ENCODE results near the gene LAMA4. TPM values are rescaled to one million over a fixed set of nuclear protein-coding genes. Genes with fewer than 3 reads are reported as not detected.

The LAMA4 gene
- total RNA-seq, 1 experiment from 2014 or later: 1.1 TPM

DNA sequence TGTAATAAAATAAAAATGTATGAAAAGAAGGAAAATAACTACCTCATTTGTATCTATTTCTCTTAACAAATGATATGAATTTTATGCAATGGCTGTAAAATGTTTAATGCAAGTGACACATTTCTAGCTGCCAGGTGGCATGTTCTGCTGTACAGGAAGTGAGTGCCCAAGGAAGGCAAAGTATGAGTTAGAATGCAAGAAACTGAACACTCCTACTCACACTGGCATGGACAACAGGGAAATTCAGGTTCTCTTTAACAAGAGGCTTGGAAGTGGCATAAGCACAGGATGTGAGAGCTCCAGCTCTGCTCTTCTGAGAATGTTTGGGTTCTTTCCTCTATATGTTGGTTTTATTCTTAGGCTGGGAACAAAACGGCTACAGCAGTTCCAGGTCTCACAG is 20.4 kb upstream of the LAMA4 start:
- Mint-ChIP-seq H3K27ac (no peak overlapping the region), H3K27me3 (ENCODE audit: low read depth) (no peaks in the 10 kb centered on the region), H3K4me1 (no peaks in the 10 kb centered on the region), H3K9me3 (no peaks in the 10 kb centered on the region), H3K36me3 (ENCODE audit: insufficient read depth in 1 of 3, low read depth in 3 of 3) (no peaks in the 10 kb centered on the region), H3K4me3 (no peak overlapping the region)
- Histone ChIP-seq H3K4me1 (ENCODE audit: insufficient read depth, low read length) (no peaks in the 10 kb centered on the region), H3K56ac (ENCODE audit: insufficient read length, low read depth, low read length) (no peak overlapping the region), H3K14ac (ENCODE audit: insufficient read depth, low read length) (no peak overlapping the region), H2BK120ac (ENCODE audit: low read depth, low read length, poor library complexity, severe bottlenecking) (no peak overlapping the region), H2BK12ac (ENCODE audit: insufficient read length, low read depth, low read length) (no peak overlapping the region), H3K27ac (ENCODE audit: insufficient read length, low read depth, low read length) (no peak overlapping the region), H2BK15ac (ENCODE audit: low read depth, low read length) (no peak overlapping the region), H2AFZ (ENCODE audit: low read length) (no peak overlapping the region), H3K9ac (ENCODE audit: extremely low read depth, insufficient read length, low read length) (no peak overlapping the region), H2BK20ac (ENCODE audit: low read depth, low read length, poor library complexity, severe bottlenecking) (no peak overlapping the region), H3K23ac (ENCODE audit: insufficient read length, low read depth, low read length) (no peak overlapping the region), H3K9me3 (ENCODE audit: control insufficient read depth, low read depth, low read length) (no peaks in the 10 kb centered on the region), H4K91ac (ENCODE audit: insufficient read length, low read depth, low read length) (no peak overlapping the region), H3K79me2 (ENCODE audit: insufficient read depth, low read length) (no peaks in the 10 kb centered on the region), H2BK5ac (ENCODE audit: insufficient read length, low read length) (no peak overlapping the region), H3T11ph (ENCODE audit: low read length) (no peak overlapping the region), H3K27me3 (ENCODE audit: insufficient read depth, low read length) (no peaks in the 10 kb centered on the region), H4K5ac (ENCODE audit: insufficient read length, low read depth, low read length) (no peak overlapping the region), H3K23me2 (ENCODE audit: insufficient read length, low read depth, low read length, poor library complexity, severe bottlenecking) (no peaks in the 10 kb centered on the region), H3K18ac (ENCODE audit: insufficient read length, low read depth, low read length) (no peak overlapping the region), H4K8ac (replicated peaks; ENCODE audit: insufficient read length, low read depth, low read length) (no peak overlapping the region), H2AK5ac (ENCODE audit: insufficient read length, low read length) (no peak overlapping the region), H3K4me2 (ENCODE audit: insufficient read depth, insufficient read length, low read length) (no peak overlapping the region), H3K79me1 (ENCODE audit: insufficient read depth, low read depth, low read length, poor library complexity, severe bottlenecking) (no peaks in the 10 kb centered on the region), H4K20me1 (ENCODE audit: control insufficient read depth, insufficient read depth, insufficient read length) (no peaks in the 10 kb centered on the region), H3K4ac (ENCODE audit: low read depth, low read length) (no peak overlapping the region)
- TF ChIP-seq, protein P1, sequence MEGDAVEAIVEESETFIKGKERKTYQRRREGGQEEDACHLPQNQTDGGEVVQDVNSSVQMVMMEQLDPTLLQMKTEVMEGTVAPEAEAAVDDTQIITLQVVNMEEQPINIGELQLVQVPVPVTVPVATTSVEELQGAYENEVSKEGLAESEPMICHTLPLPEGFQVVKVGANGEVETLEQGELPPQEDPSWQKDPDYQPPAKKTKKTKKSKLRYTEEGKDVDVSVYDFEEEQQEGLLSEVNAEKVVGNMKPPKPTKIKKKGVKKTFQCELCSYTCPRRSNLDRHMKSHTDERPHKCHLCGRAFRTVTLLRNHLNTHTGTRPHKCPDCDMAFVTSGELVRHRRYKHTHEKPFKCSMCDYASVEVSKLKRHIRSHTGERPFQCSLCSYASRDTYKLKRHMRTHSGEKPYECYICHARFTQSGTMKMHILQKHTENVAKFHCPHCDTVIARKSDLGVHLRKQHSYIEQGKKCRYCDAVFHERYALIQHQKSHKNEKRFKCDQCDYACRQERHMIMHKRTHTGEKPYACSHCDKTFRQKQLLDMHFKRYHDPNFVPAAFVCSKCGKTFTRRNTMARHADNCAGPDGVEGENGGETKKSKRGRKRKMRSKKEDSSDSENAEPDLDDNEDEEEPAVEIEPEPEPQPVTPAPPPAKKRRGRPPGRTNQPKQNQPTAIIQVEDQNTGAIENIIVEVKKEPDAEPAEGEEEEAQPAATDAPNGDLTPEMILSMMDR (conservative IDR thresholded peaks at IDR 0.05): no peak
- no peak for DNase-seq
- no CpG with 5 or more reads among the region's 1 CpG for WGBS (ENCODE audit: extremely low coverage, insufficient read length, low lambda C conversion rate)
